CD4-positive, alpha-beta memory T cell (primary cell): ENCODE data around the gene ZFAND2A. TPM values are rescaled to one million over a fixed set of nuclear protein-coding genes. Genes with fewer than 3 reads are reported as not detected.
"Not testable (repeated sequence)": the region's sequence is repeated elsewhere in the genome, so short reads cannot be mapped to it uniquely, and the experiment has no call there.

Source experiments
- CTCF ChIA-PET: fragments of 350-600 bp; sonication (Branson Sonifier 250); formaldehyde crosslinking; loops from one replicate; lab custom pipeline; 2021; ENCODE audit warnings: inconsistent platforms; ENCODE audit not compliant: partially characterized antibody; lab: Charles Lee
- POLR2A ChIA-PET: fragments of 350-600 bp; sonication (Branson Sonifier 250); formaldehyde crosslinking; loops from one replicate; lab custom pipeline; 2021; ENCODE audit not compliant: partially characterized antibody; lab: Charles Lee
- DNase-seq, 5 donors: peaks; one replicate each; pipeline versions ENCODE4 v3.0.0 to v3.0.0-alpha.2; 2020 to 2022; ENCODE audit warnings: mixed read lengths in 1 of 5
- H3K27ac ChIP-seq: one replicate; pipeline ENCODE4 v1.7.0; 2013; ENCODE audit warnings: low read depth, low read length
- H3K27me3 ChIP-seq: 2 replicates; pipeline ENCODE4 v1.7.0; 2013; ENCODE audit warnings: mild to moderate bottlenecking, low read length, moderate library complexity; ENCODE audit not compliant: insufficient read depth
- H3K36me3 ChIP-seq: 2 replicates; pipeline ENCODE4 v1.7.0; 2013; ENCODE audit warnings: mild to moderate bottlenecking, low read length, moderate library complexity; ENCODE audit not compliant: insufficient read depth
- H3K4me1 ChIP-seq: 2 replicates; pipeline ENCODE4 v1.7.0; 2013; ENCODE audit warnings: mild to moderate bottlenecking, low read length, moderate library complexity; ENCODE audit not compliant: insufficient read depth
- H3K4me3 ChIP-seq, 2 donors: one replicate each; pipeline ENCODE4 v1.7.0; 2013; ENCODE audit warnings: low read length in 2 of 2, mild to moderate bottlenecking in 1 of 2
- H3K9me3 ChIP-seq, 2 donors: one replicate each; pipeline ENCODE4 v1.7.0; 2013; ENCODE audit warnings: low read length in 2 of 2, control low read depth in 1 of 2; ENCODE audit not compliant: control insufficient read depth in 1 of 2
- H3K27ac Mint-ChIP-seq, 7 donors: one replicate each; pipeline ENCODE4 v1.8.0; 2020 to 2021; ENCODE audit warnings: mixed read lengths in 7 of 7, mild to moderate bottlenecking in 6 of 7, inconsistent platforms in 3 of 7, moderate library complexity in 3 of 7
- H3K27me3 Mint-ChIP-seq, 2 donors: one replicate each; pipeline ENCODE4 v1.8.0; 2020 to 2021; ENCODE audit warnings: mixed read lengths in 2 of 2
- H3K36me3 Mint-ChIP-seq, 2 donors: one replicate each; pipeline ENCODE4 v1.8.0; 2020 to 2021; ENCODE audit warnings: mixed read lengths in 2 of 2, inconsistent platforms in 1 of 2, mild to moderate bottlenecking in 1 of 2
- H3K4me1 Mint-ChIP-seq, 4 donors: one replicate each; pipeline ENCODE4 v1.8.0; 2020 to 2021; ENCODE audit warnings: mixed read lengths in 4 of 4, mild to moderate bottlenecking in 1 of 4
- H3K4me3 Mint-ChIP-seq, 8 donors: one replicate each; pipeline ENCODE4 v1.8.0; 2020 to 2021; ENCODE audit warnings: mixed read lengths in 8 of 8, mild to moderate bottlenecking in 7 of 8, moderate library complexity in 6 of 8, inconsistent platforms in 3 of 8
- H3K9me3 Mint-ChIP-seq, 8 donors: one replicate each; pipeline ENCODE4 v1.8.0; 2020 to 2021; ENCODE audit warnings: mixed read lengths in 8 of 8, mild to moderate bottlenecking in 5 of 8, inconsistent platforms in 3 of 8, moderate library complexity in 1 of 8
- intact Hi-C: fragments of 100-400 bp; cut with micrococcal nuclease; formaldehyde crosslinking; loops from one replicate; pipeline ENCODE4 v1.15.1; 2023
- polyA plus RNA-seq, 2 donors: library from polyadenylated mRNA; unstranded; fragments of 300-500 nt; fragmentation: Illumina TruSeq; gene quantifications; one replicate each; pipeline ENCODE4 v1.2.3, GENCODE V29; 2021
- total RNA-seq, 2 experiments: library from RNA; stranded (reverse); gene quantifications; one replicate each; pipeline ENCODE4 v1.2.3, GENCODE V29; 2021

ZFAND2A gene
- total and polyA plus RNA-seq, 4 experiments from 2014 or later, result 30.9 to 60.7 (median 37.1) TPM

DNA sequence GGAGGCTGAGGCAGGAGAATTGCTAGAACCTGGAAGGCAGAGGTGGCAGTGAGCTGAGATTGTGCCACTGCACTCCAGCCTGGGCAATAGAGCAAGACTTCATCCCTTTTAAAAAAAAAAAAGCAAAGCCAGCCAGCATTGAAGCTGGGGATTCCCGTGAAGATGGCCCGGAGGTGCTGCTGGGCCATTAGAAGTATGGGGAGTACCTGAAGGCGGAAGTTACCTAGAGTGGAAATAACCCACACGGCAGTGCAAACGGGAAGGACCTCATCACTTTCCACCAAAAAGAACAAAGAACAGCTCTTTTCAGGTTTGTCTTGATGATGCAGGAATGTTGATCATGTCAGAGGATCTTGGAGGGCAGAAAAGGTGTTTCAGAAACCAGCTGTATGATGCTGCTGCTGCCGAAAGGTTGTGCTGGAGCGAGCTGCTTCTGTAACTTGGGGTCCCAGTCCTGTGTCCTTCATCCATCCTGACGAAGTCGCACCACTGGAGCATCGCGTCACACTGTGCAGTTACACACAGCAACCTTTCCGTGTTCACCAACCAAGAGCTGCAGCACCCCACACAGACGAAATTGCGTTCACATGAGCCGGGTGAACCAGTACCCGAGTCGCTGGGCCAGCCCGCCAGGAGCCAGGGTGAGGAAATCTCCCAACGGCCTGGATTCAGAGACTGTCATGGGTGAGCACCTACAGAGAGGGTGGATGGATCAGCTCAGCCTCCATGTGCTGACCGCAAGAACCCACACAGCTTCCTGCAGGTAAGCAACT, 8.2 kb downstream of the ZFAND2A start:
- H3K27ac ChIP-seq, result no peak overlapping the region
- no peak overlapping the region for H3K4me3 ChIP-seq
- Mint-ChIP-seq H3K27ac (peak overlapping the region in 2 of 7 donors; percentile 15 to 17), H3K36me3 (peaks cover 33 to 52% of the 10 kb centered on the region in 2 donors), H3K4me1 (no peaks in the 10 kb centered on the region), H3K4me3 (peak overlapping the region in 1 of 8 donors; percentile 48), H3K9me3 (no peaks in the 10 kb centered on the region), H3K27me3 (no peaks in the 10 kb centered on the region)
- no peaks in the 10 kb centered on the region for H3K27me3 ChIP-seq
- POLR2A ChIA-PET, result interaction anchor here (0.8 to 2.6 kb wide), 2 partner anchors 8 to 13 kb away, joined by 3 to 10 read pairs; partner anchors contain the start of gene ZFAND2A
- intact Hi-C loops, result no loop called here
- DNase-seq, result no peak
- H3K36me3 ChIP-seq, result peaks cover 48% of the 10 kb centered on the region
- H3K4me1 ChIP-seq, result no peaks in the 10 kb centered on the region
- no peaks in the 10 kb centered on the region for H3K9me3 ChIP-seq
- CTCF ChIA-PET, result interaction anchor here (0.9 to 3.2 kb wide), 2 partner anchors 10 to 13 kb away, joined by 4 to 13 read pairs; a partner anchor contains a TSS

DNA sequence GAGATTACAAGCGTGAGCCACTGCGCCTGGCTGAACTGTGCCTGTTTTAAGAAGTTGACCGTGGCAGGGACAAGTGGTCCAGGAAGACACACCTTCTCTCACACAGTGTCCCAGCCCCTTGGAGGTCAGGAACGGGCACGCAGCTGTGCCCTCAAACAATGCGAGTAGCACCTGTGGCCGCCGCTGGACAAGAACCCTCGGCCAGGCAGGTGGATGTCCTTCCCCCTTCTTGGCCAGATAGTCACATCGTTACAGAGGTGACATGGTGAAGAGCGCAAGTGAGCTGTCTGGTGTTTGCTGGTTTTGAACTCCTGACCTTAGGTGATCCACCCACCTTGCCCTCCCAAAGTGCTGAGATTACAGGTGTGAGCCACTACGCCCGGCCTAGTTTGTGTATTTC, 8.8 kb downstream of the ZFAND2A start:
- Mint-ChIP-seq H3K36me3 (peaks cover 32 to 49% of the 10 kb centered on the region in 2 donors), H3K27me3 (no peaks in the 10 kb centered on the region), H3K4me1 (no peaks in the 10 kb centered on the region), H3K4me3 (no peak overlapping the region), H3K27ac (peak overlapping the region in 1 of 7 donors; percentile 51), H3K9me3 (no peaks in the 10 kb centered on the region)
- no peak overlapping the region for H3K27ac ChIP-seq
- H3K9me3 ChIP-seq, result no peaks in the 10 kb centered on the region
- CTCF ChIA-PET, result interaction anchor here (0.9 to 3.2 kb wide), 2 partner anchors 9 to 12 kb away, joined by 4 to 13 read pairs; a partner anchor contains a TSS
- H3K36me3 ChIP-seq, result peaks cover 43% of the 10 kb centered on the region
- H3K4me1 ChIP-seq, result no peaks in the 10 kb centered on the region
- intact Hi-C loops, result no loop called here
- no peak overlapping the region for H3K4me3 ChIP-seq
- DNase-seq, result no peak
- POLR2A ChIA-PET, result interaction anchor here (0.8 to 2.6 kb wide), 2 partner anchors 9 to 13 kb away, joined by 3 to 10 read pairs; partner anchors contain the start of gene ZFAND2A
- H3K27me3 ChIP-seq, result no peaks in the 10 kb centered on the region

DNA sequence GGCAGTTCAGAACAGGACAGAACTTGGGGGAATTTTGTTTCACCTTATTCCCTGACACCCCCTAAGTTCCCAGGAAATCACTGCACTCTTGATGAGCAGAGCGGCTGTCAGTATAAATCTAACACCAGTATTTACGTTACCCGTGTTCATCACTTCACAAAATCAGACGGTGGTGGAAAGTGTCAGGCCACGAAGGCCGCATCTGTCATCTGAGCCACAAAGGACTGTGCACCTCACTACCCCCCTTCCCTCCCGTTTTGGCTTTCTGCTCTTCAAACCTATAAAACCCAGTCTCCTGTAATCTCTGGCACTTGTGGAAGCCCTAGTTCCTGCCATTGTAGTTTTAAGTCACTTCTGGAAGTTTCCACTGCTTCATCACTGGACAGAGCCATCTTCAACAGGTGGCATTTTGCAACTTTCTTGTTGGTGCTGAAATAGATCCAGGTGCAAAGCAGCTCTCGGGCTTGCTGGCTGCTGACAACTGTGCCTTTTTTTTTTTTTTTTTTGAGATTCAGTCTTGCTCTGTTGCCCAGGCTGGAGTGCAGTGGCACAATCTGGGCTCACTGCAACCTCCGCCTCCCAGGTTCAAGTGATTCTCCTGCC, 9.5 kb downstream of the ZFAND2A start:
- H3K9me3 ChIP-seq, result no peaks in the 10 kb centered on the region
- no peaks in the 10 kb centered on the region for H3K27me3 Mint-ChIP-seq
- no peak overlapping the region for H3K4me3 ChIP-seq
- intact Hi-C loops, result no loop called here
- H3K4me3 Mint-ChIP-seq, result no peak overlapping the region
- peaks cover 39% of the 10 kb centered on the region for H3K36me3 ChIP-seq
- H3K27me3 ChIP-seq, result no peaks in the 10 kb centered on the region
- H3K36me3 Mint-ChIP-seq, result peaks cover 31 to 47% of the 10 kb centered on the region in 2 donors
- no peak overlapping the region for H3K27ac ChIP-seq
- ChIA-PET POLR2A (interaction anchor here (2.6 kb wide), 1 partner anchor 10 kb away, joined by 10 read pairs; the partner anchor contains the start of gene ZFAND2A), CTCF (interaction anchor here (3.2 kb wide), 1 partner anchor 12 kb away, joined by 13 read pairs; a partner anchor contains a TSS)
- DNase-seq, result no peak
- H3K4me1 ChIP-seq, result no peaks in the 10 kb centered on the region
- H3K4me1 Mint-ChIP-seq, result no peaks in the 10 kb centered on the region
- H3K27ac Mint-ChIP-seq, result no peak overlapping the region
- H3K9me3 Mint-ChIP-seq, result no peaks in the 10 kb centered on the region

DNA sequence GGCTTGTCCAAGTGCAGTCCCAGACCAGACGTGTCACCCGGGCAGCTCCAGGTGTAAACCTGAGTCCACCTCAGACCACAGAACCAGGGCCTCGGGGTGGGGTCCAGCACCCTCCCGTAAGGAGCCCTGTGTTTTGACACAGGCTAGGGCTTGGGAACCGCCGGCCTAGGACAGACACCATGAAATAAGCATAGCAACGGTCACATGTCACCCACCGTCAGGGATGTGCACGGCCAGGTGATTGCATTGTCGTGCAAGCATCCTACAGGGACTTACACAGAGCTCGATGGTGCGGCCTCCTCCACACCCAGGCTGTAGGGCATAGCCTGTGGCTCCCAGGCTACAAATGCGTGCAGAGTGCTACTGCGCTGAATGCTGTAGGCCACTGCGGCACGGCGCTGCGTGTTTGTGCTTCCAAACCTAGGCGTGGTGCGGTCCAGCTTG, 10.6 kb downstream of the ZFAND2A start:
- DNase-seq, result no peak
- ChIA-PET CTCF (interaction anchor here (3.2 kb wide), 1 partner anchor 11 kb away, joined by 13 read pairs; a partner anchor contains a TSS), POLR2A (interaction anchor here (2.6 kb wide), 1 partner anchor 11 kb away, joined by 10 read pairs; the partner anchor contains the start of gene ZFAND2A)
- peaks cover 28% of the 10 kb centered on the region for H3K36me3 ChIP-seq
- H3K4me1 ChIP-seq, result no peaks in the 10 kb centered on the region
- peaks cover 21 to 37% of the 10 kb centered on the region in 2 donors for H3K36me3 Mint-ChIP-seq
- H3K27ac ChIP-seq, result no peak overlapping the region
- H3K27me3 Mint-ChIP-seq, result no peaks in the 10 kb centered on the region
- no peak overlapping the region for H3K4me3 ChIP-seq
- no peaks in the 10 kb centered on the region for H3K9me3 ChIP-seq
- no peaks in the 10 kb centered on the region for H3K9me3 Mint-ChIP-seq
- H3K4me1 Mint-ChIP-seq, result no peaks in the 10 kb centered on the region
- H3K27ac Mint-ChIP-seq, result no peak overlapping the region
- no peaks in the 10 kb centered on the region for H3K27me3 ChIP-seq
- no peak overlapping the region for H3K4me3 Mint-ChIP-seq
- intact Hi-C loops, result no loop called here

DNA sequence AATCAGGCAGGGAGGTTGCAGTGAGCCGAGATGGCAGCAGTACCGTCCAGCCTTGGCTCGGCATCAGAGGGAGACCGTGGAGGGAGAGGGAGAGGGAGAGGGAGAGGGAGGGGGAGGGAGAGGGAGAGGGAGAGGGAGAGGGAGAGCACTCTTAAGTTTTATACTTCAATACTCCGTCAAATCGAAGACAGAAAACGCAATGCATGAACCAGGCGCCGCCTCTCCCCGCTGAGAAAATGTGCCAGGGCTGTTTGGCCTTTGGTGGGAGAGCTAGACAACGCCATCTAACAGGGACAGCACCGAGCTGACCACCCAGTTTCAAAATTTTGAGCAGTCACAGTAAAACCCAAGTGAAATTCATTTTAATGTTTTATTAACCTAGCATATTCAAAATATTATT, 12.1 kb downstream of the ZFAND2A start:
- H3K4me1 Mint-ChIP-seq, H3K27ac Mint-ChIP-seq, intact Hi-C loops, H3K4me1 ChIP-seq, H3K4me3 ChIP-seq, H3K9me3 ChIP-seq, H3K27me3 Mint-ChIP-seq, H3K27ac ChIP-seq, DNase-seq, H3K27me3 ChIP-seq, POLR2A ChIA-PET, H3K9me3 Mint-ChIP-seq, CTCF ChIA-PET, H3K4me3 Mint-ChIP-seq: not testable (repeated sequence)
- peaks cover 17% of the 10 kb centered on the region for H3K36me3 ChIP-seq
- H3K36me3 Mint-ChIP-seq, result peaks cover 13 to 22% of the 10 kb centered on the region in 2 donors

DNA sequence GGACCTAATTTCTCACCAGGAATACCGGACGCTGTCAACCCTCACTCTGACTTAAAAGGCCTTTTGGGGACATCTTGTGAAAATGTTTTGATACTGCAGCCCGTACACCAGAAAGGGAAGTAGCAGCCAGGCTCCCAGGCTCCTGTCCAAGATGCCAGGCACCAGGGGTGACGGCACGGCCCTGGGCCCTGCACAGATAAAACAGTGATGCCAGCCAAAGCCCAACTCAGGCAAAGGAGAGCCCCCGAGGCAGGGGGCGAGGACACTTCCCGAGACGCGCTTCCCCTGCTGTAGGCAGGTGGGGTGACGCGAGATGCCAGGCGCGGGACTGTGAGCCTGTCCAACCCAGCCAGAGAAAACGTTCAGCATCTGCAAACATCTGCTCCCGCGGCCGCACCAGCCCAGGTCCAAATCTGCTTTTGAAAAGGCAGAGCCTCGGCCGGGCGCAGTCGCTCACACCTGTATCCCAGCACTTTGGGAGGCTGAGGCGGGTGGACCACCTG, 15.7 kb downstream of the ZFAND2A start:
- Mint-ChIP-seq H3K27me3 (no peaks in the 10 kb centered on the region), H3K4me3 (no peak overlapping the region), H3K27ac (no peak overlapping the region), H3K4me1 (peaks cover 0 to 2% (median 0%) of the 10 kb centered on the region in 4 donors), H3K9me3 (no peaks in the 10 kb centered on the region), H3K36me3 (peaks cover 0 to 1% of the 10 kb centered on the region in 2 donors)
- intact Hi-C loops, result no loop called here
- ChIA-PET POLR2A (interaction anchor here (0.8 kb wide), 1 partner anchor 16 kb away, joined by 3 read pairs; the partner anchor contains the start of gene ZFAND2A), CTCF (interaction anchor here (2.0 kb wide), 1 partner anchor 13 kb away, joined by 4 read pairs; no protein-coding TSS in a partner anchor)
- H3K27ac ChIP-seq, result no peak overlapping the region
- H3K27me3 ChIP-seq, result no peaks in the 10 kb centered on the region
- no peak overlapping the region for H3K4me3 ChIP-seq
- H3K4me1 ChIP-seq, result no peaks in the 10 kb centered on the region
- no peaks in the 10 kb centered on the region for H3K36me3 ChIP-seq
- H3K9me3 ChIP-seq, result no peaks in the 10 kb centered on the region
- no peak for DNase-seq

DNA sequence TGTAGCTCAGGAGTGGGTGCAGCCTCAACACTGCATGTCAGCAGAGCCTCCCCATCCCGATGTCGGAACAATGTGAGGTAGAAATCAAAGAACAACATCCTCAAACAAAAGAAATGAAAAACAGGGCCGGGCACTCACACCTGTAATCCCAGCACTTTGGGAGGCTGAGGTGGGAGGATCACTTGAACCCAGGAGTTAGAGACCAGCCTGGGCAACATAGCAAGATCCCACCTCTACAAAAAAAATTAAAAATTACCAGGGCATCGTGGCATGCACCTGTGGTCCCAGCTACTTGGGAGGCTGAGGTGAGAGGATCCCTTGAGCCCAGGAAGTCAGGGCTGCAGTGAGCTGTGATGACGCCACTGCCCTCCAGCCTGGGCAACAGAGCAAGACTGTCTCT, 17.0 kb downstream of the ZFAND2A start:
- H3K27me3 ChIP-seq, H3K27ac Mint-ChIP-seq, DNase-seq, H3K36me3 ChIP-seq, H3K27ac ChIP-seq, H3K27me3 Mint-ChIP-seq, H3K9me3 Mint-ChIP-seq, H3K36me3 Mint-ChIP-seq, H3K4me3 ChIP-seq, H3K4me1 ChIP-seq, H3K9me3 ChIP-seq, intact Hi-C loops, POLR2A ChIA-PET, H3K4me3 Mint-ChIP-seq: not testable (repeated sequence)
- H3K4me1 Mint-ChIP-seq, result peaks cover 0 to 13% (median 3%) of the 10 kb centered on the region in 4 donors
- CTCF ChIA-PET, result interaction anchor here (0.6 to 2.0 kb wide), 3 partner anchors 14 to 33 kb away, joined by 3 to 5 read pairs (median 4); no protein-coding TSS in a partner anchor
